ENCODE measurements around the gene MDC1.
A peak's percentile ranks its signal among the peaks of the same experiment; 100 is the strongest.
"Not testable (repeated sequence)": the region's sequence is repeated elsewhere in the genome, so short reads cannot be mapped to it uniquely, and the experiment has no call there.

The MDC1 gene

DNA sequence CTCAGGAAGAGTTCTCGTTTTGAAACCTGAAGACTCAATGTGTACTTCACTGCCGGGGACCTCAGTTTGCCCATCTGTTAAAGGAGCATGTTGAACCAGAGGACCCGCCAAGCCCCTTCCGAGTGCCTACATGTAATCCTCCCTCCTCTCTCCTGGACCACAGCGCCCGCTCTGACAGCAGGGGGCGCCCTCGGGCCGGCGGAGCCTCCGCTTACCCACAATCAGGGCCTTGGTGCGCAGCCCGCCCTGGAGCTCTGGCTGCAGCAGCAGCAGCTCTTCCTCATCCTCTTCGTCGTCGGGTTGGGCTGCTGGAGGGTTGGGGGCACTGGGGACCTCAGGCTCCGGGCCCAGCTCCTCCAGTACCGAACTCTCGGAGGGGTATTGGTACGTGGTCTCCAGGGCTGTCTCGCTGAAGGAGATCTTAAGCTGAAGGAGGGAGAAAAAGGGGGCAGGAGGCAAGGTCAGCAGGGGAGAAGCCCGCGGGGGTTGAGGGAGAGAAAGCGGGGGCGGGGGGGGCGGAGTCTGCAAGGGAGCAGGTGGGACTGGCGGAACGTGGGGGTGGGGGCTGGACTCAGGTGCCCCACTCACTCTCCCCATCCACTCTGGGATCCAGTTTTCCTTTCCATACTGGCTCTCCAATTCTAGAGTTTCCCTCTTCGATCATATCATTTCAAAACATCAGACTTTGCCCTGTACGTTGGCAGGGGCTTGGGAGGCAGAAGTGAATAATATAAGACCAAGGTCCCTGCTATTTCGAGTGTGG is 37.9 kb downstream of the MDC1 start:
- peak; percentile 61 to 75 for DNase-seq

DNA sequence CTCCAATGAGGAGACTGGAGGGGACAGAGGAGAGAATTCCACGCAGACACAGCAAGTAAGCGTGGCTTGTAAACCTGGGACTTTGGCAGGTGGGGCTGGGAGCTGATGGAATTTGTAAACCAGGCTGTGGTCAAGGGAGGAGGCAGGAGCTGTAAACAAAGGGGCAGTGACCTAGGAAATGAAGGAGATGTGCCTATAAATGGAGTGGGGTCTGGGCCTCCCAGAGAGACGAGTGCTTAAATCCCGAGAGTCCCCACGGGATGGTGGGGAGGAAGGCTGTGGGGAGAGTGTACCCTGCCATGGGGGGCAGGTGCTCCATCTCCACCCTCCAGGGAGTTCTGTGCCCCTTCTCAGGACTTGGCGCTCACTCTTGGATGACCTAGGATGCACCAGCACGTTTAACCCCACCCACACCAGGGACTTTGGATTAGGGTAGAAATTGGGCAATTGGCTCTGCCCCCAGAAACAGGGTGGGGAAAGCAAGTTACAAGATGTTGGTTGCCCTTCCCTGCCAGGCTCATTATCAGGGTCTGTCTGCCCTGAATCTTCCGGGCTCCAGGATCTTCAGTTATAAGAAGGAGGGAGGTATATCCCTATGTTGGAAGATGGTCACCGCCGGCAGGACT is 40.3 kb downstream of the MDC1 start:
- DNase-seq = no peak

DNA sequence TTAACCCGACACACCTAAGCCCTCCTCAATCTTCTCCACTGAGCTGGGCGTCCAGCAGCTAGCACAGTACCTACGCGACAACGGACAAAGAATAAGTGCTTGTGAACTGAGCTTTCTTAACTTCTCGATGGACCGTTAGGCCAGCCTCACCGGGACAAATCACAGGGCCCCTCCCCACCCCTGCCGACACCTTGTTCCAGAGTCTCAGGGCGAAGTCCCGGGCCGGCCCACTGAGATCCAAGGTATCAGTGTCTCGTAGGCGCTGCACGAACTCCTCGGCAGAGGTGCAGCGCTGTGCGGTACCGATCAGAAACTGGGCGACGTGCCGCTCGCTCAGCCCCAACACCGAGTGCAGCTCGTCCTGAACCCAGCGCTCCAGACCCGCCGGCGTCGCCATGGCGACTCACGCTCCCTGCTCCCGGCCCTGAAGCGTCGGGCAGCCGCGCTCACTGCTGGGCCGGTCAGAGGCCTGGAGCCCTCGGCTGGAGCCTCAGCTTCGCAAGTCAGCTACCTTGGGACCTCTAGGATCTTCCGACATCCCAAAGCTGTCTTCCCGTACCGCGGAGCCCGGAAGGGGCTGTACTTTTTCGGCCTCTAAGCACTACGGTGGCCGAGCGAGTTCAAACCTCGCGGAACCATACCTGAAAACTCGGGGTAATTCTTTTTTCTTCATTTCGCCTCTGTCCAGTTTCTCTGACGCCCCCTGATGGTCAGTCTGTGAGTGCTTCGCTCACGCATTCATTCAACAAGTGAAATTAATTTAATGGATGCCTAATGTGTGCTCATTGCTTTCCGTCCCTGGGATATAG is 44.4 kb downstream of the MDC1 start, which contains the start of gene DHX16:
DHX16 (minus strand) TSS at position 562 of the 809 bp plus-strand sequence; CDS start at position 397, 165 bp downstream.
- DNase-seq = peak; percentile 88

DNA sequence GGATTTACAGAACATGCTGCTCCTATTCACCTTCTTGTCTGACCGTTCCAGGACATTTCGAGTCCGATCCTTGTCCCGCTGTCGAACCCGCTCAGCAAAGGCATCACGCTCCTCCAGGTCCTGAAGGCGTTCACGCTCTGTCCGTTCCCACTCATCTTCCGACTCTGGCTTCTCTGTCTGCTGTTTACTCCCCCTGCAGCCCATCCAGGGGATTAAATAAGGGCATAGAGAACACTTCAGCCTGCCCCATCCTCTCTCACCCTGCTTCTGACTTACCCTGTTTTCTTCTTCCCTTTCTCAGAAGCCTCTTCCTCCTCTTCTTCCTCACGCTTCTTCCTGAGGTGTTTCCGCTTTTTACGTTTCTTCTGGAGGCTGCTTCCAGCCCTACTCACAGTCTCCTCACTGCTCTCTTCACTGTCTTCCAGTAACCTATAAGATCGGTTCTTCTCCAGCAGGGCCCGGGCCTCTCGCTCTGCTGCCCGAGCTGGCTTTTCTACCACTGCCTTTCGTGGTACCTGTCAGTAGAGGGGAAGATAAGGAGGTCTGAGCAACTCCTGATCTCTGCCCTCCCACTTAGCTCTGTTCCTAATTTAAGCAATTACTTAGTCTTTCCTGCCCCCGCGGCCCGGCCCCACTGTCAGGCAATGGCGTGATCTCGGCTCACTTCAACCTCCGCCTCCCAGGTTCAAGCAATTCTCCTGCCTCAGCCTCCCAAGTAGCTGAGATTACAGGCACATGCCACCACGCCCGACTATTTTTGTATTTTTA is 46.1 kb downstream of the MDC1 start:
- DNase-seq = no peak

DNA sequence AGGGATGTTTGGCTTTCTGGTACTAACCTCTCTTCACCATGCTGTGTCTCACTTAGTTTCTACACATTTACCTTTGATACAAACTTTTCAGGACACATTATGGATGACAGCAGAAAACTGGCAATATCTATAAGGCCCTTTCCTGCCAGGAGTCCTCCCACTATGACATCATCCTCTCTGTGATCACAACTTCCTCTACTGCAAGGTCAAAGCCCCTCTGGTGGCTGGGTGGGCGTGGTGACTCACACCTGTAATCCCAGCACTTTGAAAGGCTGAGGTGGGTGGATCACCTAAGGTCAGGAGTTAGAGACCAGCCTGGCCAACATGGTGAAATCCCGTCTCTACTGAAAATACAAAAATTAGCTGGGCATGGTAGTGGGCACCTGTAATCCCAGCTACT is 50.8 kb downstream of the MDC1 start:
- not testable (repeated sequence) for DNase-seq

DNA sequence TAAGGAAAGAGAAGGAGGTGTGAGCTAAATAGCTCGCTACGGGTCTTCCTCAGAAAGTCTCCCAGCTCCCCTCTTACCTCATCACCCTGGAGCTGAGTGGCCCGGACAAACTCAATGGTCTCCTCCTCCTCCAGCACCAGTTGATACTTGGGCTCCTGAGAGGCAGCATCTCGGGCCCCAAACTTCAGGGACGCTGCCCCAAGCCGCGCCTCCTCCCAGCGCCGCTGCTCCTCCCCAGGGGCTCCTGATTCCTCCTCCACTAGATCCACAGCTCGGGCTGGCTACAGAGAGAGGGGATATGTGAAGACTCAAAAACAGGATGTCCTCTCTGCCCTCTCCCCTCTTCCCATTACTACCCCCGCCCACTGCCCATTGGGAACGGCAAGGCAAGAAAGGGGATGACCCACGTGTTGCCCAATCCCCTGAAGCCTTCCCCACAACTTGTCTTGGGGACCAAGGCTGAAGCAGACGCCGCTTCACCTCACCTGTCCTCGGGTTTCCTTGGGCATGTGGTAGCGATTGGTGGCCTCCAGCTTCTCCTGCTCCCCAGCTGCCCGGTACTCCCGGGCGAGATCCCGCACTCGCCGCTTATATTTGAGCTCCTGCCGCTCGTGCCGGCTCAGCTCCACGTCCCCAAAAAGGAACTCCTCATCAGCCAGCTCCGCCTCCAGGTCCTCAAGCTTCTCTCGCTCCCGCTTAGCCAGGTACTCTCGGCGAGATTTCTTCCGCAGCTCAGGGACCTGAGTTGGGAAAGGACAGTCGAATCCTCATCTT is 51.9 kb downstream of the MDC1 start:
- no peak for DNase-seq

DNA sequence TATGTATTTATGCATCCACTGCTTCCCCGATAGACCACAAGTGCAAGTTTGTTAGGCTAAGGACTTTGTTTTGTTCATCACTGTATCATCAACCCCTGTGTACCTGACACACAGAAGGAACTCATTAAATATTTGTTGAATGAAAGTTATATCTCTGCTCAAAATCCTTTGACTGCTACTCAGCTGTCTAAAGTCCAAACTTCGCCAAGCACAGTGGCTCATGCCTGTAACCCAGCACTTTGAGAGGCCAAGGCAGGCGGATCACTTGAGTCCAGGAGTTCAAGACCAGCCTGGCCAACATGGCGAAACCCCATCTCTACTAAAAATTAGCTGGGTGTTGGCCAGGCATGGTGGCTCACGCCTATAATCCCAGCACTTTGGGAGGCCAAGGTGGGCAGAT is 59.2 kb downstream of the MDC1 start:
- not testable (repeated sequence) for DNase-seq

DNA sequence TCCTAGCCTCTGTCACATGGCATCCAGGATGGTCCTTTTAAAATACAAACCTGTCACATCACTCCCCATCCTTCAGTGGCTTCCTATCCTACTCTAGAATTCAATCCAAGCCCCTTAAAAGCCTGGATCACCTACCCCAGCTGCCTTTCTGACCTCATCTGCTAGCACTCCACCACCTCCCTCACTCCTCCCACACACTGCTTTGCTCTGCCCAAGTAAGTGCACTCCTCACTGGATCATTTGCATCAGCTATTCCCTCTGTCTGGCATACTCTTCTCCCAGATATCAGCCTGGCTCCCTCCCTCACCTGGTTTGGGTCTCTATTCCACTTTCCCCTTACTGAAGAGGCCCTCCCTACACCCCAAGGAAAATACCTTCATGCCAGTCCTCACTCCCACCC is 59.6 kb downstream of the MDC1 start:
- DNase-seq = no peak

DNA sequence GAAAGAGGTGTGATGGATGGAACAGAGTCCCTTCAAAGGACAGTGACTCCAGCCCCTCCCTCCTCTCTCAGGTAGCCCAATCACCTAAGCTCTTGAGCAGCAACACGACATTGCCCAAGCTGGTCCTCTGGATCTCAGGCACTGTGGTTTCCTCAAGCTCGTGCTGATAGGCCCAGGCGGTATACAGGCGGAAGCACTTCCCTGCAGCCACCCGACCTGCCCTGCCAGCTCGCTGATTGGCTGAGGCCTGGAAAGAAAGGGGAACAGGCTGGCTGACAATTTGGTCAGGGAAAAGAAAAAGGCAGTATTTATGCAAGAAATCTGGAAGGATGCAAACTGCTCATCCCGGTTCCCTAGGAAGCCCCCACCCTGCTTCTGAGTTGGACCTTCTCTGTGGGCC is 60.6 kb downstream of the MDC1 start:
- no peak for DNase-seq

DNA sequence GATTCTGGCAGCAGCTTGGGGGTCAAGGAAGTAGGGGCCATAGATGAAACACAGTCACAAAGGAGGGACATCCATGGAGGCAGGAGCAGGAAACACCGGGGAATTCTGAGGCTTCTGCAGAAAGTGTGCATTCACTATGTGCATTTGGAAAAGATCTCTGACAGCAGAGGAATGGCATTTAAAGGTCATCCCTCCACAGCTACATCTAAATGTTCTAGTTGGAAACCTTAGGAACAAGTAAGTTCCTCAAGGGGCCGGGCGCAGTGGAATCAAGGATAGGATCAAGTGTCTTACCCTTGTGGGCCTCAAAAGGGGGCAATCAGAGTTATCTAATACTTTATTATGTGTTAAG is 61.4 kb downstream of the MDC1 start:
- DNase-seq = no peak

DNA sequence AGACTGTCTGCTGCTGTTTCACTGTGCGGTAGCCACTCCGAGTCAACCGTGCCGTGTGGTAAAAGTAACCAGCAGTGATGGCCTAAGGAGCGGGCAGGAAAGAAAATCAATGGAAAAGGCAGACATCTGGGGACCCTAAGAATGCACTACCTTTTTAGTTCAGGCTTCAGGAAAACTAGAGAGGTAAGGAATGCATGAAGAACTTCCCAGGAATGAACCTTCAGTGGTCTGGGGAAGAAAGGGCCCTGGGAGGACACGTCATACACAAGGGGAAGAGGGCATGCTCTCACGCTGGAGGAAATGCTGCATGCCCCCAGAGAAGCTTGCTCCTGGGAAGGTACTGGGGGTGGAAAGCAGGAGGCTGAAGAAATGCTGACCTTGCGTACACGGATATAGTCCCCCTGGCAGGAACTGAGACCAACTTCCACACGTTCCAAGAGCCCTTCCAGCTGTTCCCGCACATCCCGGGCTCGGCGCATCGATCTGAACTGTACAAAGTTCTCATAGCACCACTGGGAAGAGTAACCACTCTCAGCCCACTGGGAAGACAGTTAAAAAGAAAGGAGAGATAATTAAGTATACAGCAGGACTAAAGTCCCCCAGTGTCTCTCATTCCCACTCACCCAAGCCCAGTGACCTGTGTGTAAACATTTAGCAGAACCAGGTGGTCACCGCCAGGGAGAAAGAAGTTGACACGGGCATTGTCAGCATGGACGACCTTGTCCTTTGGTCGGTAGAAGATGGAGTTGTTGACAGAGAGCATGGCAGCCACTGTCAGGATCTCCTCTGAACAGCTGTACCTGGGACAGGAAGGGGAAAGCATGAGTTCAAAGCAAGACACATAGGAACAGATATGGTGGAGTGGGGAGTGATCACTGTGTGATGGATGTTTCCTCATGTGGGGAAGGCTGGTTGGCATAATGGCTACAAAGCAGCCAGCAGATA is 62.0 kb downstream of the MDC1 start:
- no peak for DNase-seq

DNA sequence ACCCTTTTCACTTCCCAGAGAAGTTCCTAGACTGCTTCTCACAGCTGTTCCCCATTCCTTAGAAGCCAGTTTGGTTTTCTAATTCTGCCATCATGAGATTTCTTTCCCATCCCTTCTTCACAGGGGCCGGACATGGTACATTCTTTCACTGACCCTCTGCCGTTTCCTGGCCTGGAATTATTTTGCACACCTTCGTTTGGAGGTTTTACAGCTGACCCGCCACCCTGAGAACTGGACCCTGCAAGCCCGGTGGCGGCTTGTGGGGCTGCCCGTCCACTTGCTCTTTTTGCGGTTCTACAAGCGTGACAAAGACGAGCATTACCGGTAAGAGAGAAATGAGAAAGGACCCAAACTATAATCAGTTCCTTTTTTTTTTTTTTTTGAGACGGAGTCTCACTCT is 65.9 kb downstream of the MDC1 start:
- no peak for DNase-seq
